Measurements from ENCODE around the gene ALDH3A2.

- no peak for TF ChIP-seq CTCF (conservative IDR thresholded peaks at IDR 0.05)
- TF ChIP-seq EZH2 (IDR thresholded peaks at IDR 0.05; ENCODE audit: low read depth): no peak
Observed at GRCh38 chr17:19651451-19652238, 3.1 kb downstream of the ALDH3A2 start.
